HG03139 (cell line): Measurements from ENCODE around the gene NELL1.

Source experiments
- ATAC-seq: cut with Tn5 transposase; IDR thresholded peaks from one replicate; pipeline ENCODE4 v1.9.1; 2021; ENCODE audit not compliant: unreplicated experiment

The NELL1 gene

DNA sequence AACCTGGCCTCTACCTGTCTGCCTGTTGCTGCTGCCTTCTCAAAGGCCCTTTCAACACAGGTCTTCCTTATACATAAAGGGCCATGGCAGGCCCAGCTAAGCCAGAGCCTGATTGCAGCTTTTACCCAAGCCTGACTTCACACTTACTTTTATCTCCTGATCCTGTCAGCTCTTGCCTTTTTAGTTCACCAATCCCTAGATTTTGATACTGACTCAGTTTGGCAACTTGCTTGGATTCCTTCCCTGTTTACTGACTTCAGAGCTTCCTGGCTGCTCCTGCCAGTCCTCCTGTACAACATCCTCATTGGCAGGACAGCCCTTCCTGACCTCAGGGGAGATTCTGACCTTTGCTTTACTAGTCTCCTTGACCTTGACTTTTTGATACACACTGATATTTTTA lies 195.2 kb downstream of the NELL1 start:
- no peak for ATAC-seq

DNA sequence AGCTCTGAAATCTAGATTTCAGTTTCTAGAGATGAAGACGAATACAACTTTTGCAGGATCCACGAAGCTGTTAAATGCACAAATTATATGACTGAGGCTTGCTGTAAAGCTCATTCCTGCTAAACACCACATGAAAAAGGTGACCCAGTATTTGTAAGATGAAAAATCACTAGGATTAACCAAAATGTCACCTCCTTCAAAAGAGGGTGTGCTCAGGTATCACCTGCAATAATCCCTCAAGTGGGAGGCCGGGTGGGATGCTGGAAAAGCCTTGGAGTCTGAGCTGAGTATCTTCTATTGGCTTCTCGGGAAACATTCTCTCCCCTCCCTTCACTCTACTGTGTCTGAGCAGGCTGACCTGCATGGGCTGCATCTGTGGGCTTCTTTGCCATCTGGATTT lies 195.8 kb downstream of the NELL1 start:
- ATAC-seq: no peak

DNA sequence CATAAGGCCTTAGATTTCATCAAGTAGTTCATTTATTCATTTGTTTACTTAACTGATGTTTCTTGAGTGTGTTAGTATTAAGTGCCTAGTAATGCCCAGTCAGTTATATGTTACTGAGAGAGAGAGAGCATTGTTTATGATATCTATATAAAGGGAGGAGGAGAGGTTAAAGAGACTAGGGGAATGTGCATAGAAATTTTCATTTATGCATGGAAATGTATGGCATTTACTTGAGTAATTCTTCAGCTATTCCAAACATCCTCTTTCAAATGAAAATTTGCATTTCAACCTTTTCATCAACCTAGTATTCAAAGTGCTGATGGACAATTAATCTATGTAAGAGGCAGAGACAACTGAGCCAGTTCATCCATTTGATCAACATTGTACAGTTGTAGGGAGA lies 199.7 kb downstream of the NELL1 start:
- ATAC-seq: no peak

DNA sequence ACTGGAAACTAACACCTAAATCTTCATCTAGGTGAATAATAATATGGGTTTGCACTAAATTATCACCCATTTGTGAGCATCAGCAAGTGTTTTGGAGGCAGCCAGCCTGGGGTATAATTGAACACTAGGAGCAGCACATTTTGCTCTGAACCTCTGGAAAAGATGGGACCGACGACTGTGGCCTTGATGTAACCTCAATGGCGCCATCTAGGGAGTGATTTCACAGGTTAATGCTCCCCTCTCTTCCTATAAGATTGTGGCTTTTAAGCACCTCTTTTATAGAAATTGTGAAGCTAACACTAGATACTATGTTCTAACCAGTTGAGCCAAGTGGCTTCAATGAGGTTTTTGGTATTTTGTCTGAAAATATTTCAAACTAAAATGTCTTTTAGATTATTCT lies 203.7 kb downstream of the NELL1 start:
- ATAC-seq: no peak

DNA sequence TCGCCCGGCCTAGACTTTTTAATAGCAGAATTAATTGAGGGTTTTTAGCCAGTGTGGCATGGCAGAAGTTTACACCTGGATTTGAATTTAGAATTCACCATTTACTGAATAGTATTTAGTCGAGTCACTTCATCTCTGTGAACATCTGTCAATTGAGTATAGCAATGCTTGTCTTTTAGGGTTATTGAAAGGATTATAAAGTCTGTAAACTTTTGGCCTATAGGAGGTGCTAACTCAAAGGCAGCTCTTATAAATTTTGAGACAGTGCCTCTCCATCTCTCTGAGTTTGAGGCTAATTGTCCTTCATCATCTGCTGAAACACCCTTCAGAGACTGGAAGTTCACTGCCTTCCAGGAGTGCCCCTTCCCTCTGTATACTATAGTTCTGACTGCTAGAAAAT lies 205.0 kb downstream of the NELL1 start:
- ATAC-seq: no peak

DNA sequence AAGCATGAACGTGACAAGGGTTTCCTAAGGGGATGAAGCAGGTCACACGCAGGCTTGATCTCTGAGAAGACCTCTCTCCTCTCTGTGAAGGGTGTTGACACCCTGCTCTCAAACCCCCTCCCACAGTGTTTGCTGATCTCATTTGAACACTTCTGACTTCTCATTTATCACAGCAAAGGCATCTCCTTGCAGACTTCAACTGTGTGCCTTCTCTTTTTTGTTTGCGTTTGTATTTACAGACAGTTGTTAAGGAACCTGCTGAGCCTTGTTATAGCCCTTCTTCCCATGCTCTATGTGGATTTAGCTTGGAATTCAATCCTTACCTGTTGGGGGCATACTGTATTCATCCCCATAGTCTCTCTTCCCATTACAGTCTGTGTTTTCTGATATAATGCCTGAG lies 206.5 kb downstream of the NELL1 start:
- no peak for ATAC-seq

DNA sequence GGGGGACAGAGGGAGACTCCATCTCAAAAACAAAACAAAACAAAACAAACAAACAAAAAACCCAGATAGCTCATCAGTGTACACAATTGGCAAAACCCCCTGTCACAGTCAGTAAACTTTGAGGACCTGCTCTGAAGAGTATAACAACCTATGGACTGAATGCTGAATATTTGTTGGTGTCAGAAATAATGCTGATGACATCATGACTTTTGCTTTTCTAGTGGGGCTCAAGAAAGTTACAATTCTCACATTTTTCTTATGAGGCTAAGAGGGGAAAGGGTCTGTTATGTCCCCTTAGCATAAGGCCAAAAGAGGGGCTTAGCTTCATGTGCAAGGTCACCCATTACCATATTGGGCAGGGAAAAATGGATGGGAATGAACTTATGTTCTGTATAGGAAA lies 207.4 kb downstream of the NELL1 start:
- no peak for ATAC-seq

DNA sequence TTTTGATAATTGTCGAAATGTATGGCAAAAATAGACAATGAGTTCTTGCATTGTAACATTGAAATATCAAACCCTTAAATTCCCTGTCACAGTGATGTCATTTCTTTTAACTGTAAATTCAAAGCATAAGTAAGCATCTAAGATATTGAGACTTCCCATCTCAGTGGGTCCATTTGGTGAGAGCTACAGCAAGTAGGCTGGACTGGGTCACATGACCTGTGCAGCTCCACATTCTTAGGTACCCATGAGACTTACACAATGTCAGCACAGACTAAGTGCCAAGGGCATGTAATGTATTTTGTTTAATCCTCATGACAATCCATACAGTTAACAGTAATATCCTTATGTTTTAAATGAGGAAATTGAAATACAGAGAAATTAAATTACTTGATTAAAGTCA lies 210.7 kb downstream of the NELL1 start:
- no peak for ATAC-seq

DNA sequence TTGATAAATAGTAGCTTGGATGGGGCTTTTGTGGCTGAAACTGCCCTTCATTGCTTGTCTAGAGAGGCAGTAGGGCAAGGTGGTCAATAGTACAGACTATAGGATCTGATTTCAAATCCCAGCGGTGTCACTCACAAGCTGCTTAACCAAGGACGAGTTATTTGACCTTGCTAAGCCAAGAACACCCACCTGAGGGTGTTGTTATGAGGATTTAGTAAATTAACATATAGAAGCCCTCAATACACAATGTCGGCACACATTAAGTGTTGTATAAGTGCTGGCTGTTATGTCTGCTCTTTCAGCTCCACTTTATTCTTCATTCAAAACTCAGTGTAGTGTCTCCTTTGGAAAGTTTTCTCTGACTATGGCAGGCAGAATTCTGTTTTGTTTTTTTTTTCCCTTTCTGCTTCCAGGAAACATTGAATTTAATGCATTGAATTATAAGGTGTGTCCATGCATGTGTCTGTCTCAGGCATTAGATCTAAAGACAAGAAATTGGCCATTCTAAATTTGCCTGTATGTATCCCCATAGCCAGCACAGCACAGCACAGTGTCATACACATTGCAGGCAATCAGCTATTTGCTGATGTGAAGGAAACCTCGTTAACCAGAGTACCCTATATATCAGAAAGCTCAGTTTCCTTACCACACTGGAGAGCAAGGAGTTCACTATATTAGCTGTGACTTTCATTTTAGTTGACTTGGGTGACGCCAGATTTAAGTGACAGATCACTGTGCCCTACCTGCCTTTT lies 212.1 kb downstream of the NELL1 start:
- no peak for ATAC-seq

DNA sequence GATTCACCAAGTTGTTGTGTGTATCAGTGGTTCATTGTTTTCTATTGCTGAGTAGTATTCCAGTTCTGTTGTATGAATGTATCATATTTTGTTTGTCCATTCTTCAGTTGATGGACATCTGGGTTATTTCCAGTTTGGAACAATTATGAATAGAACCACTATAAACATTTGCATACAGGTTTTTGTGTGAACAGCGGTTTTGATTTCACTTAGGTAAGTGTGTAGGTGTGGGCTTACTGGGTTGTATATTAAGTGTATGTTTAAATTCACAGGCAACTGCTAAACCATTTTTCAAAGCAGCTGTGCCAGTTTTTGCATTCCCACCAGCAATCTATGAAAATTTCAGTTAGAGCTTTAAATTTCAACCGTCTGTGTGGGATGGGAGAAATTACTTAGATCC lies 217.8 kb downstream of the NELL1 start:
- ATAC-seq: no peak

DNA sequence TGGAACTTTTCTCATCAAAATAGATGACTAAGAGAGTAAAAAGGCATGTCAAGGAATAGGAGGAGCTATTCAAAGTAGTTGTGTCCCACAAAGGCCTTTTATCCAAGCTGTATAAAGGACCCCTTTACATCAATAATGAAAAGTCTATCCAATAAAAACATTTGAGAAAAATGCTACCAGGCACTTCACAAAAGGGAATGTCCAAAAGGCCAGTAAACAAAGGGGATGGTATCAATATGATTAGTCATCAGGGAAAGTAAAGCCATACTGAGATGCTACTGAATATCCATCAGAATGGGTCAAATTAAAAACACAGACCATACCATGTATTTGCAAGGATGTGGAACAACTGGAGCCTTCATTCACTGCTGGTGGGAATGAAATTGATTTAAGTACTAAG lies 224.9 kb downstream of the NELL1 start:
- ATAC-seq: no peak

DNA sequence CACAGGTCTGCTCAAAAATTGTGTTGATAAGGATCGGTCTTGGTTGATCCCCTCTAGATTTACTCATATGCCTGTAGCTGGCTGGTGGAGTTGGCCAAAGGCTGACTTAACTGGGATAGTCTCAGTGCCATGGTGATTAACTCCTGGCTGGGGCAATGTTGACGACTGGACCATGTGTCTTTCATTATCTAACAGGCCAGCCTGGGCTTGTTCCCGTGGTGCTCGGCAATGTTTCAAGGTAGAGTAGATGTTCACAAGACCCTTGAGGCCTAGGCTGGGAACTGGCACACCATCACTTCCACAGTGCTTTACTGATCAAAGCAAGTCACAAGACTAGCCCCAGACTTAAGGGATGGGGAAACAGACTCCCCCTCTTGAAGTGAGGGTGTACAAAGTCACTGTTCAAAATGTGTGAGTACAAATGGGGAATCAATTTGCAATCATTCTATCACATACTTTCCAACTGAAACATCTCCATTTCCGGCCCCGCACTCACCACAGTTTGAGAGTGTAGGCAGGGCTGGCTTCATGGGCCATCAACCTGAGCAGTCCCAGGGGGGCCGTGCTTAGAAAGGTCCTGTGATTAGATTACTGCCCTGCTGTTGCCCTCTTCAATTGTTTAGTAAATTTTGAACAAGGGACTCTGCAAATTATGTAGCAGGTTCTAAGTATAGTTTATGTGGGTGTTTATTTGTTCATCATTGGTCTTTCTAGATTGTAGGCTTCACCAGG lies 240.8 kb downstream of the NELL1 start:
- no peak for ATAC-seq

DNA sequence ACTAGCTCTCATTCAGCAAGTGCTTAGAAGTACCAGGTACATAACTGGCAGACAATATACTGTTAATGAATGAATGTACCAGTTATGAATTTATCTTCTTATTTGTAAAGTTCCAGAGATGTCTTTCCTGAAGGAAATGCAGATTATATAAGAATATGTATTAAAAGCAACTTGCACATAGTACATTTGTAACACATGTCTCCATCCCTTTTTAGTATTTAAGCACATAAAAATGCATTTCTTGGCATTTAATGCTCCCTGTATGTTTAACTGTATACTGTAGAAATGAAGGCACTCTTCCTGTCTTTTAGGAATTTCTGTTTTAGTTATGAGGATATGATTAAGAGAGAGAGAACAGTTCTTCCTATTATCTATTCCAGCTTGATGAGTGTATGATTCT lies 241.3 kb downstream of the NELL1 start:
- ATAC-seq: no peak

DNA sequence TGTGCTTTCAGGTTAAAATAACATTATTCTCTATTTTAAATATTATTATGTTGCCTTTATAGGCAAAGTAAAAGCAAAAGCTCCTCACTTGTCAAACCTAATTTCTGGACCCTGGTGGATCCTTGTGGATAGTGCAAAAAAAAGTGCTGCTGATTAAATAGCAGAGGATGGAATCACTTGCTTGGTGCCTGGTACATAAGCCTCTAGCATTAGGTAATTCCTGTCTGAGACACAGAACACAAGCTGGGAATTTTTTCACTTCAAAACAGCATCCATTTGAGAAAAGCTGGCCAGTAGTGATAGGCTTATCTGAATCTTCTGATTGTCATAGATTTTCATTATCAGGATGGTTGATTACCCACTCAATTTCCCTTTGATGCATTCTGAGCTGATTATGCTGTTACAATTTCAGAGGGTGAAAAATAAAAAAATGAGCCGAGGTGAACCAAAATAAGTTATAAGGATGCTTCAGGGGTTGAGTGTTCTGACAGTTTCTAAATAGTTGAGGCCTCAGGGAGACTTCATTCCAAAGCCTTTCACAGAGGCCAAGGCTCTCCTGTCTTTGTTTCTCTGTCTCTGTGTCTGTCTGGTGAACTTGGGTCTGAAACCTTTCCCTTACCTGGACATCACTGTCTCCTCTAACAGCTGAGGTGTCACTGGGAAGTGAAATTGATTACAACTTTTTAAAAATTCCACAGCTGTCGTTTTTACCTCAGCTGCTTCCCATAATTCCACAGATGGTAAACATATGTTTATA lies 242.9 kb downstream of the NELL1 start:
- ATAC-seq: no peak

DNA sequence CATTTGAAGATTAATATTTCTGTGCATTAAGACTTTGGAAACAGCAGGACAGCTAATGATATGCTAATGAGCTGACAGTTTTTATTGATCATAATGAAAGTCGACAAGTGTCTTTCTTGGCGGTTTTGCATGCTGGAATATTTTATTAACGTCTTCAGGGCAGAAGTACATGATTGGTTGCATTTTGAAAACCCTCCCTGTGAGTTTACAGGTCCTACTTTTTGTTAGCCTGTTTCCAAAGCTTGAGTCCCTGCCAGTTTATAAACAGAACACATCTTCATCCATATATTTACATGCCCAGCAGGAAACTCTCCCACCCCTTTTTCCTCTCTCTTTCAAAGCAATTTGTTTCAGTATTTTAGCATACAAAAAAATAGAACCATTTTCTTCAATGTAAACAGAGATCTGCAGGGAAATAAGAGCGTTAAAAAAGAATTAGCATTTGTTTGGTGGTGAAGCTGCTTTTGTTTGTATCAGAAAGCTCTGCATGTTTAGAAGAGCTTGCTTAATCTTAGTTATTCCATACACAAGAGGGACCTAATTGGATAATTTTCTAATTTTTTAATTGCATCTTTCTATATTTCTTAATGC lies 243.6 kb downstream of the NELL1 start:
- no peak for ATAC-seq

DNA sequence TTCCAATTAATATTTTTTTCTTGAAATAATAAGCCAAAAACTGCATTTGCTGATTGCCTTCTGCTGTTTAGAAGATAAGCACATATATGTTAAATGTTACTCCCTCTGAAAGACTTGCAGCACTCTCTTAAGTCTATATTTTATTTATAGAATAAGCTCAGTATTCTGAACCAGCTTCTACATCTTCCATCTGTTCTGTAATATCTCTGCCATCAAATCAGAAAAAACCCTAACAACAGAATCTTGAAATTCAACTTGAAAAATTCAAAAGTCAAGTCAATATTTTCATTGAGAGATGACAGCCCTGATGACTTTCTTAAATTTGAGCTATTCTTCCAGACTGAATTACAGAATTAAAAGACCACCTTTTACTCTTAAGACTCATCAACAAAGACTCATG lies 247.9 kb downstream of the NELL1 start:
- no peak for ATAC-seq

DNA sequence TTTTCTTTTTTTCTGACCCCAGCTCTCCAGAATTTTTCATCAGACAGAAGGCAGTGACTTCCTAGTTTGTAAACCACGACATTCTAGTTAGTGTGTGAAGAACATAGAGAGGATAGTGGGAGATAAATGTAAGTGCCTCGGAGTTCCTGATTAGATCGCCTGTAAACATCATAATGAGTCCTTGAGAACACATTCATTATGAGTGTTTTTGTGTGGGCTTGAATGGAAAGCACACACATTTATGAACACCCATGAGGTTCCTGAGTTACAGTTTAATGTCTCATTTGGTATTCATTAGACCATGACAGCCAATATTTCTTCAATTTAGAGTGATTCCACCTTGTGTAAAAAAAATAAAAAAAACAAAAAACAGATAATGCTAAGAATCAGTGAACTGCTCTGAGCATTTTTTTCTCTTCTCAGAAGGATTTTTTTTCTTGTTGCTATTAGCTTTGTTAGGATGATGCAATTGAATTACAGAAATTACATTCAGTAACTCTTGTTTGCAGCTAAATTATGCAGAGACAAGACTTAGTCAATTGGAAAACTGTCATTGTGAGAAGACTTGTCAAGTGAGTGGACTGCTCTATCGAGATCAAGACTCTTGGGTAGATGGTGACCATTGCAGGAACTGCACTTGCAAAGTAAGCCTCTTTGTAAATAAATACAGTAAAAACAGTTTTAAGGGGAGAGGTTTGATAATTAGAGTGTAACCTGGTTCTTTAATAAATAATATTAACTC lies 257.6 kb downstream of the NELL1 start:
- ATAC-seq: no peak

DNA sequence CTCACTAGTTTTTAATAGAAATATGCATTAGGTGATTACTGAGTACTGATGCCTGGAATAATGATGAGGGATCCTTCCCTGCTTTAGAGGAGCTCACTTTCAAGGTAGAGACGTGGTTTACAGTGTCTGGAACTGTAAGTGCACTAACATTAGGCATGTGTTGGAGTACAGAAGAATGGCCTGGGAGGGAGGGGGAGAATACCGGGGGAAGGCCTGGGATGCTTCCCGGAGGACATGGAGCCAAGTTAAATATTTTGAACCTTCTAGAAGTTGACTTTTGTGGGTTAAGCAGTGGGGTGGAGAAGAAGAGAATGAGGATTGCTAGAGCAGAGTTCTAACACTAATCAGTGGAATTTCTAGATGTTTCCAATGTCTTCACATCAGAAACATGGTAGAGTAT lies 261.6 kb downstream of the NELL1 start:
- ATAC-seq: no peak

DNA sequence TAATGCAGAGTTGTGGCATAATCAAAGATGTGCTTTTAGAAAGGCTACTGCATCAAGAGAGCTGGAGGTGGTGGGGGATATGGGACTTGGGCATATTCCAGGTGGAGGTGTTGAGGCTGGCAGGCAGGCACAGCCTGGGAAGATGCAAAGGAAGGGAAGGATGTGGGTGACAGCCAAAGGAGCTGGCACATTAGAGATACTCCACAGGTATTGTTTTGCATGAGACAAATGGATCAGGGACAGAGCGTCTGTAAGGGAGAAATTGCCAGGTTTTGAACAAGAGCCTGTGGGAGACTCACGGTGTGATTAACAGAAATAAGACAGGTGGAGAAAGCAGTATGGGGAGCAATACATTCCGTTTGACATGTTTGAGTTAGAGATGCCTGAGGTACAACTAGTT lies 263.7 kb downstream of the NELL1 start:
- no peak for ATAC-seq

DNA sequence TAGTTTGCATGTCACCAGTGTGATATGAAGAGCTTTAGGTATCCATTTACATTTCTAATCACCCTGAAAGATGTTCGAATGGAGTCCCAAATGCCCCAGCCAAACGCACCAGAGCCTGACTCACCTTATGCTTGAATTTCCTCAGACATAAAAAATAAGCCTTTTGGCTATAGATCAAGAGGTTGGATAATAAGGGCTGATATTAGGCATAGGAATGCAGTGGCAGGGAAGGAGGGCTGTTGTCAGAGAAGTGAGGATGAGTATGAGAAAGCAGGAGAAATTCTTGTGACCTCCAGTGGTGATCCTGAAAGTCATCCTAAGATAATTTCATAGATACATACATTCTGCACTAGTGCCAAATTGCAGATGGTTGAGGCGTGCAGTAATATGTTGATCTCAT lies 264.6 kb downstream of the NELL1 start:
- no peak for ATAC-seq

DNA sequence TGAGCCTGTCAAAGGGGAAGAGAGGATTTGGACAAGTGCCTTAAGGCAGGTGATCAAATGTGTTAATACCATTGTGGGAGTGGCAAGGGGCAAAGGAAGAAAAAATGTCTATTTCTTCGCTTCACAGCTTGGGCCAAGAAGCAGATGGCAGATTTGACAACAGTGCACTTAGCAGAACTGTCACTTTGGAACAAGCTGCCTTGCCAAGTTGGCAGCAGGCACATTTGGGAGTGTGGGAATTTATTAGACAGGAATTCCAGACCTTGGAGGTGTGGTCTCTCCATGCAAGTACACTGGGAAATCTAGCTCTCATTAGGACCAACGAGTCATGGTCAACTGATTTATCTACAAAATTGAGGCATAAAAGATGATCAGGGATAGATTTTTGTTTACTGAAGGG lies 265.1 kb downstream of the NELL1 start:
- ATAC-seq: no peak
